NCI-H2171 treated with DMSO at 0.1 percent for 48 hours (cell line): ENCODE results near the gene NPB.

Experiments
- DNase-seq: peaks from one replicate; lab custom pipeline; 2025; lab: John Stamatoyannopoulos, UW

Gene NPB

DNA sequence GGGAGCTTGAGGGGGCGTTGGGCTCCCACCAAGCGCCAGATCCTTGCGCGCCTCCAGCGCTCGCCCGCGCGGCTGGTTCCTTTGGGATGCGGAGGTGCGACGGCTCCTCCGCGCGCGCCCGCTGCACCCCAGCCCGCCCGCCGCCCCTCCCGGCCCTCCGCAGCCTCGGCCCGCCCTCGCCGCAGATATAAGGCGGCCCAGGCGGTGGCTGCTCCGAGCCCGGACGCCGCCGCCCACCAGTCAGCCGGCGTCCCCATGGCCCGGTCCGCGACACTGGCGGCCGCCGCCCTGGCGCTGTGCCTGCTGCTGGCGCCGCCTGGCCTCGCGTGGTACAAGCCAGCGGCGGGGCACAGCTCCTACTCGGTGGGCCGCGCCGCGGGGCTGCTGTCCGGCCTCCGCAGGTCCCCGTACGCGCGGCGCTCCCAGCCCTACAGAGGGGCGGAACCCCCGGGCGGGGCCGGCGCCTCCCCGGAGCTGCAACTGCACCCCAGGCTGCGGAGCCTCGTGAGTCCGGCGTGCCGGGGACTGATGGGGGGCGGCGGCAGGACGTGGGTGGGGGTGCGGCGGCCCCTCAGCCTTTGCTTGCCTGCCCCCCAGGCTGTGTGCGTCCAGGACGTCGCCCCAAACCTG, at the start of gene NPB:
Gene NPB (plus strand): TSS at position 216 of the 630 bp plus-strand sequence. CDS start 40 bp downstream, at position 256.
- DNase-seq: peak; percentile 10

DNA sequence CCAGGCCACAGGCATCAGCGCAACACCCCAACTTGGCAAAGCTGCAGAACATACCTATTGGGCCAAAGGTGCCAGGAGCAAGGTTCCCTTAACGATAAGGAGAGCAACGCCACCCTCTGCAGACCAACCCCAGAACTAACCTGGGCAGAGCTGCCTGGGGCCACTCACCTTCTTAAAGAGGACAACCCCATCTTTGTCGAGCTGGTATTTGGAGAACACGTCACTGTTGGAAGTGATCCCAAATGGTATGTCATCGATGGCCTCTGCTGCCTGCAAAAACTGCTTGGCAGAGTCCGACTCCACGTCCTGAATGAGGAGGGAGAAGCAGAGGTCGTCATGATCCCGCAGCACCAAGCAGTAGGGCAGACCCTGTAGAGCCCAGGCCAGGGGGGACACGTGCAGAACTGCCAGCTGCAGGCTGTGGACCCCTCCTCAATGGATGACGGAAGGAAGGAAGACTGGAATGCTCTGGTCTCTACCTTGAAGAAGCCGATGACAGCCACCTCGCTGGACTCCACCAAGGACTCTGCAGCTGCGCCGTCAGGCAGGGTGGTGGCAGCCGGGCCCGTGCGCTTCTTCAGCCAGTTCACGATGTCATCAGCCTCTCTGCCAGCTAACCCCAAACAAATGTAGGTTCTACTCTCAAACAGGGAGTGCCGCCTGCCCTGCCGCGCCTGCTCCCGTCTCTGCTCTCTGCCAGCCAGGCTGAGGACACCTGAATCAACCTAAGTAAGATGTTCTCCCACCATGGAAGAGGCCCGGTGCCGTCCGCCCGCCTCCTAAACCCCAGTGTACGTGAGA, 46.9 kb upstream of the NPB start:
- no peak for DNase-seq

DNA sequence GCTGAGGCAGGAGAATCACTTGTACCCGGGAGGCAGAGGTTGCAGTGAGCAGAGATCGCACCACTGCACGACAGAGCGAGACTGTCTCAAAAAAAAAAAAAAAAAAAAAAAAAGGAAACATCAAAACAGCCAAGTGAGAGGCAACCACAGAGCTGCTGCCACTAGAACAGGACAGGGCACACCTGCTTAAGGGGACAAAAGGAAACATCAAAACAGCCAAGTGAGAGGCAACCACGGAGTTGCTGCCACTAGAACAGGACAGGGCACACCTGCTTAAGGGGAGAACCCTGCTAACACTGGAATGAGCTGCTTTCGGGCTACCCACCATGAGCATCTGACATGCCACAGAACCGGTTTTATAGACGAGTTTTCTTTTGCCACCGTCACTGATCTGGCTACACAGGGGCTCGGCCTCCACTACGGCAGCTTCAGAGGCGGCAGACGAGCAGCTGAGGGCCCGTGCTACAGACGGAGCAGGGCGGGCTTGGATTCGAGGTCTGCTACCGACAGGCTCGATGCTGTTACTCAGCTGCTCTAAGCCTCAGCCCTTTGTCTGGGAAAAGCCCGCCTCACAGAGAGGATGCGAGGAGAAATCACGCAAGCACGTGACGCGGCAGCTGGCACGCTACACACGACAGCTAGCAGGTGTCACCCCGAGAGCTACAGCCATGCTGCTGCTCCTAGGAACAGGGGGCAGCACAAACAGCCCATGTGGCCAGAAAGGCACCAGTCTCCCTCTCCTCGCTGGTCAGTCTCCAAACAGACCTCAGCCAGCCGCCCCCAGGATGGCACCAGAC, 43.7 kb upstream of the NPB start:
- DNase-seq: no peak

DNA sequence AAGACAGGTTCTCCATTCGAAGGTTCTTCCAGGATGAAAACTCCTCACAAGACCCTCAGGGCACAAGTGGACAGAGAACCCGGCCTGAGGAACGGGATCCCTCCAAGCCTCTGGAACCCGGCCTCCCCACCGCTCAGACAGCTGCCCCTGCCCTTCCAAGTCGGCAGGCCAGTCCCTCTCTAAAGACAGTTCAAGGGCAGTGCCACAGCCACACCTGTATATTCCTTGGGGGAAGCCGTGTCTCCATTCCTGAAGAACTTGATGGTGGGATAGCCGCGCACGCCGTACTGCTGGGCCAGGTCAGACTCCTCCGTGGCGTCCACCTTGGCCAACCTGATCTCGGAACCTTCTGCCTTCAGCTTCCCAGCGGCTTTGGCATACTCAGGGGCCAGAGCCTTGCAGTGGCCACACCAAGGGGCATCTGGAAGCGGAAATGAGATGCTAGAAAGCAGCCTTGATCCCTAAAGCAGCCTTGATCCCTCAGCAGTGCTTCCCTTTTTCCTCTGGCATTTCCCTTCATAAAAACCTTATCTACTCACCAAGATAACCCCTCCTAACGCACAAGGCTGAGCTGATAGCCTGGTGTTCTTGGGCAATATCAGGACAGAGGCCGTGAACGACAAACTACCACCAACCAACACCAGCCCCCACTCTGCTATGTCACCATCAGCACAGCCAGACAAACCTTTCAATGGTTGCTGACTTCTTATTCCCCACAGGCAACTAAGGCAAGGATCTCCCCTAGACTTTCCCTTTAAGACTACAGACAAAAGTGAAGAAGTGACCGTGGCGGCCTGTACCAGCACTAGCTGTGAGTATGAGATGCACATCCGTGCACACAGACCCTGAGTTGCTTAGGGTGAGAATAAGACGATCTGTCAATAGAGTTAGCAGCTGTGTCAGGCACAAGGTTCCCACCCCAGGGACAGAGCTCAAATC, 42.8 kb upstream of the NPB start:
- DNase-seq: no peak

DNA sequence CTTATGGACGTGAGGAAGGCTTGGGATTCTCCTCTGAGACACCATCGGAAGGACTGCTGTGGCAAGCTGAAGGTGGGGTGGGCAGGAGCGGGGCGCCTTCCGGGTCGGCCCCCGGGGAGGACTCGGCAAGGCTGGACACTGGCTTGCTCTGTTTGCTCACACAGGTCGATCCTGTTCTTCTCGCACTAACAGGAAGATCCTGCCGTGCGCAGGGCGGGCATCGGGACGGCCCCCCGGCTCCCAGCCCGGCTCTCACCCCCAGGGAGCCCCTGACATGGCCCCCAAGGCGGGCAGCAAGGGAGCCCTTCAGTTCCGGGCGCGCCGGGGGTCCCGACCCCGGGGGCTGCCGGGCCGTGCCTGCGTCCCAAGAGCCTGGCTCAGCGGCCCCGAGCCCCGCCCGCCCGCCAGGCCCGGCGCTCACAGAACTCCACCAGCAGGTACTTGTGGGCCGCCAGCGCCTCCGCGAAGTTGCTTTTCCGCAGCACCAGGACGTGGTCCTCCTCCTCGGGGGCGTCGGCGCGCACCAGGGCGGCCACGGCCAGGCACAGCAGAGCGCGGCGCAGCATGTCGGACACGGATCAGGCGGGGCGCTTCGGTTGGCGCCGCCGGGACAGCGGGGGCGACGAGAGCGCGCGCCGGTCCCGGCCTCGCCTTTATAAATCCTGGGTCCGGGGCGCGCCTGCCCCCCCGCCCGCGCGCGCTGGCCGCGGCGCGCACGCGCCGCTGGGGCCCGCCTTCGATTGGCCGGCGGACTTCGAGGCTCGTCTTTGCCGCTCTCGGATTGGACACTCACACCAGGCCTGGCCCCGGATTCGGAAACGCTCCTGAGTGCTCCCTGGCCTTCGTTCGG, 41.9 kb upstream of the NPB start, which contains the start of gene P4HB:
Gene P4HB (minus strand): TSS at position 630 of the 850 bp plus-strand sequence. CDS start 64 bp downstream, at position 566.
- no peak for DNase-seq

DNA sequence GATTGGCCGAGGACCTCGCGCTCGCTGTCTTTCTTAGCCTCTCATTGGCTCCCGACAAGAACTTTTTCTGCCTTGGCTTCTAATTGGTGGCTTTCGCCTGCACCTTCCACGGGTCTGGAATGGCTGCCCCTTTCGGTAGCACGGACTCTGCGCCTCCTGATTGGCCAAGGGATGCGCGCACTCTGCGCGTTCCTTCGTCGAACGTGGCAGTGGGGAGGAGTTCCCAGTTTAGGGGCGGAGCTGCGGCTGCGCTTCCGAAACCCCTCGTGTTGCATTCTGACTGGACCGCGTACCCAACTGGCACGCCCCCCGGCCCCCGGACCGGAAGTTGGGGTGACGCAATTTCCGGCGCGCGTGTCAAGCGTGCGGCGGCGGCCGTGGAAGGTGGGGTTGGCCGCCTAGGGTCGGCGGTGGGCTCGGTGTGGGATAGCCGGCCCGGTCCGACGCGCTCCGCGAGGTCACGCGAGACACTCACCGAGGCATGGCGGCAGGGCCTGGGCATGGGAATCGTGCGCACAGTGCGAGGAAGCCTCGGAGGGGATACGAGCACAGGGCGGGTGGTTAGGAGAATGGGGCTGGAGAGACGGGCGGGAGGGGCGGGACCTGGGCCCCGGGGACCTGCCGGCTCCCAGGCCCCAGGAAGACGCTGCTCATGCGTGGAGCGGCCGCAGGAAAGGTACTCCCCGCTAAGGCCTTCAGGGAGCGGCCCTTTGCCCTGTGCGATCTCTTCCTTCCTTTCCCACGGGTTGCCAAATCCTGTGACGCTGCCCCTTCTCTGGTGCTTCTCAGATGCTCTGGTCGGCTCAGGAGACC, 41.1 kb upstream of the NPB start:
- DNase-seq: peak; percentile 100

DNA sequence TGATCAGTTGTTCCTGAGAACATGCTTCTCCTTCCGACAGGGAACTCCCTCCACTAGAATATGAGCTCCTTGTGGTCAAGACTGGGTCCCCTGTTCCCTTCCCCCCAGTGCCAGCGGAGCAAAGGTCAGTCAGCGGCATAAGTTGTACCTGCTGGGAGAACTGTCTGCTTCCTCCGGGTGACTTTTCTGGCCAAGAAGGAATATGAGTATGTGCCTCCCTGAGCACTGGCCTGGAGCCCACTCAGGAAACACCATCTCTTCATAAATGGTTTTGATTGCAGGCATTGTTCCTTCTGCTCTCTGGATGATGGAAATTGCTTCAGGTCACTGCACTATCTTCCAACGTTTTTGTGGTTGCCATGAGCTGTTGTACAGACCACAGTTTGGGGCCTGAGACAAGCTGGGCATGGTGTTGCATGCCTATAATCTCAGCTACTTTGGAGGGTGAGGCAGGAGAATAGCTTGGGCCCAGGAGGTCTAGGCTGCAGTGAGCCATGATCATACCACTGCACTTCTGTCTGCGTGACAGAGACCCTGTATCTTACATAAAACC, 38.8 kb upstream of the NPB start:
- DNase-seq: no peak

DNA sequence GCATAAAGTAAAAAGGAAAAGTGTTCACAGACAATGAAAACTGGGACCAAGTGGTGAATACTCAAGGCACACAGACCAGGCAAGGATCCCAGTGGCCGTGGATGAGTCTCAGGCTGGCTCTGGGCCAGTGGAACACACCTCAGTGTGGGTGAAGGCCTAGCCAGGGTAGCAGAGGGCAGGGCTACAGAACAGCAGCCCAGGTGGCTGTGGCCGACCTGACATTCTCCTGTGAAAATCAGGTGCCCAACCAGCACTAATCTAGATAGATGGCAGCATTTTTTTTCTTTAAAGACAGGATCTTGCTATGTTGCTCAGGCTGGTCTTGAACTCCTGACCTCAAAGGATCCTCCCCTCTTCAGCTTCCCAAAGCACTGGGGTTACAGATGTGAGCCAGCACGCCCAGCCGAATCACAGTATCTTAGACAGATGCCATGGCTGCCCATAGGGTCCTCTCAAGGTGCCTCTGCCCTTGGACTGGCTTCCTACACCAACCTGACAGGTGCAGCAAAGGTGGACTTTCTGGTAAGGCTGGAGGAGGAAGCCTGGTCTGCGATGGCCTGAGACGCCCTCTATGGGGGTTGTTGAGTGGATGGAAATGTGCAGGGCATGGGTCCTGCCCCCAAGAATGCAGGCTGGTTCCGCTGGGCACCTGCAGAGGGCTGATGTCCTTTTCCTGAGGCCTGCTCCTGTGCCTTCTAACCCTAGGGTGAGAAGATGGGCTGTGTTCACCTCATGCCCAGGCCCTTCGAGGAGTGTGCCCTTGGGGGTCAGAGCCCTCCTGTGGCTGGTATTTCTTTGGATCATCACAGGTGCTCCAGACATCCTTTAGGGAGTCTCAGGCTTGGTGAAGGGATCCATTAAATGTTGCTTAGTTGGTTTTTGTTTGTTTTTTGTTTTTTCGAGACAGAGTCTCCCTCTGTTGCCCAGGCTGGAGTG, 37.9 kb upstream of the NPB start:
- DNase-seq: no peak

DNA sequence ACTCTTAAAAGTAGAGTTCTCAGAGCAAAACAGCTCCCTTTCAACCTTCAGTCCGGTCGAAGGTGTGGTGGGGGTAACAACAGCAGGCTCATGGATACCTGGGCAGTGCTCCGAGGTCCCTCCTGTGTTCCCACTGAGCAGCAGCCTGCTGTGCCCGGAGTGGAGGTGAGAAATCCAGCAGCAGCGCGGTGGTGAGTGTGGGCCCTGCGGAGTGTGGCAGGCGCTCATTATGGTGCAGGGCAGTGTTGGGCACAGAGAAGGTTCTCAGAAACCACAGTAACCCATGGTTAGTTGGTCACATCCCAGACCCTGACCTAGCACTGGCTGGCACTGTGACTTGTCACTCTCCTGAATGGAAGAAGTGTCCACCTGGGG, 36.7 kb upstream of the NPB start:
- no peak for DNase-seq

DNA sequence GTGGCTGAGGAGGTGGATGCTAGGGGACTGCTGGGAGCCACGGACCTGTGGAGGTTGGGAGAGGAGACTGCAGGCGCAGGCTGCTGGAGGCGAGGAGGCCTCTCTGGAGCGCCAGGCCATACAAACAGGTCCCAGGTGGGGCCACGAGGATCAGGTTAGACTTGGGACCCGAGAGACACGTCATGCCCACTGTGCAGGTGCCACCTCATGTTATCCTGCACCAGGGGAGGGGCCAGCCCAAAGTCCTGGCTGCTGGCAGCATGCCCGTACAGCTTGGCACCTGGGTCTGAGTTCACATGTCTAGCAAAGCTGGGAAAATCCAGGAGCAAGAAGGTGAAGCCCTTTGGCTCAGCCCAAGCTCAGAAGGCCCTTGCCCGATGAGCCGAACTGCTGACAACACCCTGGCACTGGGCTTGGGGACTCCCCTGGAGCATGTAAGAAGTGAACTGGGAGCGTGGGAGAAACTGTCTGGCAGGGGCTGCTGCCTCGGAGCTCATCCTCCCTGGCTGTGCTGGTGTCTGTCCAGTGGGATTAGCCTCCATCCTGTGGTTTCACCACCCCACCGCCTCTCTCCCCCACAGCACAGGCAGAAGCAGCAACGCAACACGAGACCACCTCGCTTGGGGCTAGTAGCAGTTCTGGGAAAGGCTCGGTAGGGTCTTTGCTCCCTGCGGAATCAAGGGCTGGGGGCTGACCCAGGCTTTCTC, 36.2 kb upstream of the NPB start:
- DNase-seq: peak; percentile 26

DNA sequence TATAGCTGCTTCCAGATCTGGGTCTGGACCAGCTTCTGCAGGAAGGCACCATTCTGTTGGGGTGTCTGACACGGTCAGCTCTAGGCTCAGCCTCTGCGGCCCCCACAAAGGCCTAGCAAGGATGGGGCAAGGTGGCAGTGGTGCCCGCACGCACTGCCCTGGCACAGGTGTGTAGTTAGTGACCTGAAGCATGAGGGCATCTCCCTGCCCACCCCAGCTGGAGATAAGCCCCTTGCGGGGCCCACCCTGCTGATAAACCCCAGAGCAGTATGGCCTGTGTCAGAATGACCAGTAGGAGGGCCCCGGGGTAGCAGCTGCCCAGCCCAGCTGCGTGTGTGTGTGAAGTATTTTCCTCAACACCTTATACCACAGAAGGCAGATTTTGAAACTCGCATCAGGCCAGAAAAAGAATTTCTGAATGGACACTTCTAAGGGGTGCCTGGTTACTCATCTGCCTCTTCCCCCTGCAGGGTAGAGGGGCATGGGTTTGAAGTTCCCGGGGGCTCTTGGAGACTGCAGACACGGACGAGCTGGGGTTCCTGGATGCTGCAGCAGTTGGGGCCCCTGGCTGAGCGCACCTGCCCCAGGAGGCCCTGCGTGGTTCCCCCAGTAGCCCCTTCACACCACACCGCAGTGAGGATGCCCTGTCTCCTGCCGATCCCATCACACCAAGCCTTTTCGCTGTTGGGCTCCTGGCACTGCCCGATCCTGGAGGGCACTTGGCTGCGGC, 35.4 kb upstream of the NPB start:
- DNase-seq: no peak

DNA sequence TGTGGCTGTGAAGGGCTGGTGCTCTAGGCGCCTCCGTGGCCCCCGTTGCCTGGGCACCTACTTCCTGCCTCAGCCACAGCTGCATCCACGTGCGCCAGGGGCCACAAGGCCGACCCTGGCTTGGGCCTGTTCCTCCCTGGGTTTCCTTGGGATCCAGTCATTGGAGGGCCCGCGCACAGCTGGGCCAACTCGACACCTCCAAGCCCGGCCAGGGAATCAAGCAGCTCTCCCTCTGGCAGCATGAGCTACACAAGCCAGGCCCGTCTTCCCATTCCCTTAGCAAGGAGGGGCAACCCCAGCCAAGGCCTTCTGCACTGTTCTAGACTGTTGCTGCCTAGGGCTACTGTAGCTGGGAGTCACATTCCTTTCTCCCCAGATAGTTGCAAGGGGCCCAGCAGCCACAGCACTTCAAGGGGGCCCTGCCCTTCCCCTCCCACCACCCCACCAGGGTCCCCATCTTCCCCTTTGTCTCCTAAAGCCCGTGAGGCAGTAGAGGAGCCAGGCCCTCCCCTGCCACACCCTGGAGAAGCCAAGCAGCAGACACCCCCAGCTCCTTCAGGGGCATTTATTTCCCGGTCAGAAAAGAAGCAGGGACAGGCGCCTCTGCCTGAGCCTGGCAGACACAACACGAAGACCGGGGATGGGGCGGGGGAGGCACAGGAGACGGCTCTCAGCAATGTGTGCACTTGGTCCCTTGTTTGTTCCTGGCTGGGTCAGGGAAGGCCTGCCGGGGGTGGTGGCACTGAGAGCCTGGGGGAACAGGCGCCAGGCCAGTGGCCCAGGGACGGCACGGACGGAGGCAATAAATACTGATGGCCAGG, 34.7 kb upstream of the NPB start:
- peak; percentile 43 for DNase-seq

DNA sequence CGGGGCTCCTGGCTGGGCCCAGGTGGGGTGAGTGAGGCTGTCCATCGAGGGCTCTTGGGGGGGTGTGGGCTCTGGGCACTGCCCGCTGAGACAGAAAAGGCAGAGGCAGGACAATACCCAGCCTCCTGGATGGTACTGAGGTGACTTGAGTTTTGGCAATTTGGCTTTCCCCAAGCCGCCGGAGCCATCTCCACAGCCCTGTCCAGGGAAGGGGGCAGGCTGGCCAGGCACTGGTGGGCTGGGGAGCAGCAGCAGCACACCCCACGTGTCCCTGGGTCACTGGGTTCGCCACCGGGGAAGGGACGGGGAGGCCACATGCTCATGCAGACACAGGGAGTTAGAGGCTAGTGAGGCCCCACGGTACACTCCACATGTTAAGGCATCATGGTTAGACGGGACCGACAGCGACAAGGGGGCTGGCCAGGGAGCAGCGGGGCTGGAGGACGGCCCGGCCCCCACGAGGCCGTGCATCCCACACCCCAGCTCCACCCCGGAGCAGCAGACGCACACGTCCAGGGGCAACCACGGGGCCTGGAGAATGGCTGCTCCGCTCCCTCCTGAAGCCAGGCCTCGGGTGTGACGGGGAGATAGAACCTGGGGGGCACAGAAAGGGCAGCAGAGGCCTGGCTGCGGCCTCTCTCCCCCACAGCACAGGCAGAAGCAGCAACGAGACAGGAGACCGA, 33.9 kb upstream of the NPB start:
- no peak for DNase-seq

DNA sequence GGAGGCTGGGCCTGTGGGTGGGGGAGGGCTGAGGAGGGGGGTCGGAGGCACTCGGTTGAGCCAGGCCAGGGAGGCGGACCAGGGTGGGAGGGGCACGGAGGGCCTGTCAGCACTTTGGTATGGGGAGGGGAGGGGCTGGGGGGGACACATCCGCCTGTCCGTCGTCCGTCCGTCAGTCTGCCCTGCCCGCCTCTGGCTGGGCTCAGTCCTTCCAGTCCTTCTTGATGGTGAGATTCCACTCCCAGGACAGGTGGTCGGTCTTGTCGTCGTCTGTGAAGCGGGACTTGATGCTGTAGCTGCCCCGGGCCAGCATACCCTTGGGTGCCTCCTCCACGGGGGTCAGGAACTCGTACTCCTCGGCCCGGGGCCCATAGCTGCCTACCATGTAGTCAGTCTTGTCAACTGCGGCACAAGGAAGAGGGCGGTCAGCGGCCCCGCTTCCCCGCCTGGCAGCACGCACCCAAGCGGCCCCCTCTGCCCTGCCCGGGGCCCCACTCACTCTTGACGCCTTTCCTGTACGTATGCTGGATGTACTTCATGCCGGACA, 33.3 kb upstream of the NPB start:
- DNase-seq: no peak
